Measurements from ENCODE around the gene ADGRB3.

Gene ADGRB3

GRCh38 chr6:68704485-68704884, 69.4 kb downstream of the ADGRB3 start:
- DNase-seq (ENCODE audit: low read depth), result no peak

GRCh38 chr6:68709091-68709490, 74.0 kb downstream of the ADGRB3 start:
- no peak for DNase-seq (ENCODE audit: low read depth)

DNA sequence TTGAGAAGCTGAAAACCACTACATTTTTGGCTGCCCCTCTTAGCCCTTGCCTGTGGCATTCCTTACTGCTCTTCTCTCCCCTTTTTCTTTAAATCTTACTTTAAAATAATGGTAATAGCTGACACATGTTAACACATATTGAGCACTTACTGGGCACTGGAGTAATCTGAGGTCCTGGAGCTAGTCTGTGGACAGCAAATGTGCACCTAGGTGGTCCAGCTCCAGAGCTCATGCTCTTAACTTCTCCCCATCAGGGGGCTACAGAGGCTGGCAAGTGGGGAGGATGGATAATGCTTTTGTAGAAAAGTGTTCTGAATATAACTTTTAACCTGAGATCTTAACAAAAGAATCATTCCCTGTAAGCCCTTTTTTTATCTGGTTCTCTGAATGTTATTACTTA, 74.8 kb downstream of the ADGRB3 start:
- no peak for DNase-seq (ENCODE audit: low read depth)

DNA sequence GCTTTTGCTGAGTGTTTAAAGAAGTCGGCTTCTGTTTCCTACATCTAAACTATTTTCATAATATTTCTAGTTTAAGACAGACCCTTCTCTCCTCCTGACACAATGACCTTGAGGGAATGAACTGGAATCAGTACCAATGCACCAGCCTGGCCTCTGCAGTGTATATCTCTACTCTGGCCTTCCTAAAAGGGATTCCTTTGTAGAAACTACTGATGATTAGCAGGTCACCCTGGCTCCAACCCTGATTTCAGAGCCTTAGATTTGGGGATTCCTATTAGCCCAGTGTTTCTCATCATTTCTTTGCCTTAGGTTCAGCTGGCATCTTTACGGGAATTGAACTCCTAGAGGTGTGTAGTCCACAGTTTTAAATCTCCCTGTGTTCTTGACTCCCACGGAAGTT, 75.4 kb downstream of the ADGRB3 start:
- DNase-seq (ENCODE audit: low read depth), result no peak

DNA sequence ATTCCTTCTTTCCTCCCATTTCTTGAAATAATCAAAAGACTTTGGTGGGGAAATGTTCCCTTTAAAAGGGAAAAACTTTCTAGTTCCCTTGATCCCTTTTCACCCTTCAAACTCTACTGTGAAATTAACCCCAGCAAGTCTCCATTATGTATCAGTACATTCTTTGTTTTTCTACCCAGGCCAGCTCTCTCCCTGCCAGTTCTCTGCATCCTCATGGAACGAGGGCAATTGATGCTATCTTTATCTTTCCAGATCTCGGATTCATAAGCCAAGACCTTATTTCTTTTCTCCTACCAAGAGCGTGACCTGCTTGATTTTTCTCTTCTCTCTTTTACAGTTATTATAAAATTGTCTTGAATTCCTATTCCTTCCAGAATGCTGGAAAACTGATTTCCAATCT, 75.8 kb downstream of the ADGRB3 start:
- no peak for DNase-seq (ENCODE audit: low read depth)

DNA sequence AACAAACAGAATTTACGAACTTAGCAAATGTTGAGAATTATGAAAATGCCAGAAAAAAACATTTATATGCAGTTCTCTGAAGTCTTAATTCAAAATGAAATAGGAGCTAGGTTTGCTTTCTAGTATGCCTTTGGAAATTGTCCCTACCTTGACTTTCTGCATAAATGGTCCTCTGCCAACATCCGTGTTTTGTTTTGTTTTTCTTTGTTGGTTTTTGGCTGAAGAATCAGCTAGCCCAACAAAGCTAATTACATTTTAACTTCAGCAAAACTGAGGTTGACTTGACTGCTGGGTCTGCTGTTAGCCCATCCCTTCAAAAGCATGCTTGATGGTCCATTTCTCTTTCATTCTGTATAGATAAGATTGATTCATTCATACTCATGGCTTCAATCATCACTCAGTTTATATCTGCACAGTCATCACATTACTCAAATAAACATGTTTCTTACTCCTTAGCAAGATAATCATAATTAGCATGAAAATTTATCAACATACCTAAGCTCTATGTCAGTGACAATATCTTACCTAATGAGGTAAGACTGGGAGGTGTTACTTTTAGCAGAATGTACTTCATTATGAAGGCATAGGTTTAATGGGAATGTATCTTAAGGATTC, 76.4 kb downstream of the ADGRB3 start:
- DNase-seq (ENCODE audit: low read depth), result no peak

- DNase-seq (ENCODE audit: low read depth), result no peak
Measured at GRCh38 chr6:68716620-68717019, 81.5 kb downstream of the ADGRB3 start.

DNA sequence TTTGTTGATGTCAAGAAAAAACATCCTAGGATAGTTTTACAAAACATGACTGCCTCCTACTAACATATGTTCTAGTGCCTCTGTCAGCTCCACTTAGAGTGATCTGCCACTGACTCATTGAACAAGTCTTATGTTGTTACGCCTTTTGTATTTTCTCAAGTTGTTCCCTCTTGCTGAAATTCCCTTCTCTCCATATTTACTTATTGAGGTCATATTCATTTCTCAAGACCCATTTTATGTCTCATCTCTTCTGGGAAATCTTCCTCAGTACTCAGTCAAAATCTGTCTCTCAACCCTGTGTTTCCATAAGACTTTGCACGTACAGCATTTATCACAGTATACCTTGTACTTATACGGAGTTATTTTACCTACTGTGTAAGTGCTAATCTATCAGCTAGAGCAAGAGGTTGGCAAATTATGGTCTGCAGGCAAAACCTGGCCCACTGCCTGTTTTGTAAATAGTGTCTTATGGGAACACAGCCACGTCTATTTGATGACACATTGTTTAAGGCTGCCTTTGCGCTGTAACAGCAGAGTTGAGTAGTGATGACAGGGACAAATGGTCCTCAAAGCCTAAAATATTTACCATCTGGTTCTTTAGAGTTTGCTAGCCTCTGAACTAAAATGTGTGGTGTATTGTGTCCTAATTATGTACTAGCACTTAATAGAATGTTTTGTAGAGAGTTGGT, 83.4 kb downstream of the ADGRB3 start:
- DNase-seq (ENCODE audit: low read depth), result no peak

GRCh38 chr6:68719761-68720160, 84.7 kb downstream of the ADGRB3 start:
- no peak for DNase-seq (ENCODE audit: low read depth)

GRCh38 chr6:68722891-68723527, 87.9 kb downstream of the ADGRB3 start:
- no peak for DNase-seq (ENCODE audit: low read depth)

GRCh38 chr6:68724060-68724459, 89.0 kb downstream of the ADGRB3 start:
- DNase-seq (ENCODE audit: low read depth), result no peak

DNA sequence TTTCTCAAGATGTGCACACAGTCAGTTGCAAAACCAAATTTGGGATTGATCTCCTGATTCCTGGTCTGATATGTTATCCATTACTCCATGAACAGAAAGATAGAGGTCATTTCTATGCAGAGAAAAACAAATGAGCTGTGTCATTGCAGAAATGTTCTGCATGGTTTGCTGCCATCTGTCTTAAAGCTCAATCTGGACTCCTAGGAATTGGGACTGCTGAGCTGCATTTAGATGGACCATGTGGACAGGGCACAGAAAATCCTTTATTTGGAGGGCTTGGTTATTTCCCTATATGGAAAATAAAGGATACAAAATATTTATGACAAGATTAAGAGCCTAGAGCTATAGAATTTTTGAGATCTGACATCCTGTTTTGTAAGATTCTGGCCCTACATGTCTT, 91.3 kb downstream of the ADGRB3 start:
- DNase-seq (ENCODE audit: low read depth), result no peak

DNA sequence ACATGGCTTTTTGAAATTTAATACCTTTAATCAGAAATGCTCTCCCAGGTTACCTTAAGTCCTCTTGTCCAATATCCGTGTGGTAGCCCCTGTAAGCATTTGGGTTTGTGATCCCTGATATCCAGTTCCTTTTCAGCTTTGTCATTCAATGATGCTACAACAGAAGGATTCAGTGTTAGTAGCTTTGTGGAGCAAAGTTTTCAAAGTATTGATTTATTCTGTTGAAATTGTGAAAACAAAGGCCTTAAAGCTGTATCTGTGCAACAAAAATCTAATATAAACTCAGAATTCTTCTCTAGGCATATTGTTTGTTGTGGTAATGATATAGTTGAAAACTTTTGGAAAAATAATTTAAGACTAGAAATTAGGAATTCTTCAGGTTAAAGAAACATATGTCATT, 91.9 kb downstream of the ADGRB3 start:
- DNase-seq (ENCODE audit: low read depth), result no peak

DNA sequence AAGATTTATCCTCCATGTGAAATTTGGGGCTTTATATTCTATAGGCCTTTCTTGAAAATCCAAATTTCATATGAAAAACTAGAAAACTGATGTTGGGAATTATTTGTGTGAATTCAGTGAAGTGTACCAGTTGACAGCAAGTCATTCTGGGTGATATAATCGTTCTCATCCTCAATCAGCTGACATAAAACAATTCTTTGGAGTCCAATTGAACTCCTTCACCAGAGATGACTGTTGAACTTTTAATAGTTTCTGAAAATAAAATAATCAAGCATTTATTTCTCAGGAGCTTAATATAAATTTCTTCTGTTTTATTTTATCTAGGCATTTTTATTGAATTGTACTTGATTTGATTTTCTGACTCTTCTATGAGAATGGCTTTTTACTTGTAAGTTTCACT, 92.6 kb downstream of the ADGRB3 start:
- DNase-seq (ENCODE audit: low read depth), result no peak

DNA sequence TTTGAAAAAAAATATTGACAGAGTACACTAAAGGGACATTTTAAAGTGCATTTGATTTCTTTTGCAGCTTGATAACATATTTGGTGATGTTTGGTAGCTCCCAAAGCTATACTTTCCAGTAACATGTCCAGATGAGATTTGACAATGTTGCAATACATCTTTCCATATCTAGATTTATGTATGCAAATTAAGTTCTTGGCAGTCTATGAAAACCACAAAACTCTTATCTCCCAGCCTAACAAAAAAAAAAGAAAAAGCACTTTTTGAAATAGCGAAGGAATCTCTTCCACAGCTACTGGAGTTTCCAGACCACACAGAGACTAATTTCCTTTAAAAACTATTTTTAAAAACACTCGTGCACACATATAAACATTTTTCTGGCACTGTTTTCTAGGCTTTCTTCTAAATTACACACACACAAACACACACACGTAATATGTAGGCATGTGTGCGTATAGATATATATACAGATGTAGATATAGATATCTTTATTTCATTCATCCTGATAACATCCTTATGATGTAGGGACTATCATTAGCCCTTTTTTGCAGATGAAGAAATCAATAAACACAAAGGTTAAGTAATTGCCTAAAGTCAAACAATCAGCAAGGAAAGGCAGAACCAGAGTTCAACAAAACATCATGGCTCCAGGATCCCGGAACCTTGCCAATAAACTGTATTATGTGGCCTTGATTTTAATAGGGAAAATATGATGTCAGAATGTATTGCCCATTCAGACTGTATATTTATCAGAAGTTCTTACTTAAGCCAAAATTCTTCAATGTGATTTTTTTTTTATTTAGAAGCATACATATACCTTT, 93.3 kb downstream of the ADGRB3 start:
- no peak for DNase-seq (ENCODE audit: low read depth)

- DNase-seq (ENCODE audit: low read depth), result no peak
Measured at GRCh38 chr6:68729377-68729903, 94.4 kb downstream of the ADGRB3 start.

DNA sequence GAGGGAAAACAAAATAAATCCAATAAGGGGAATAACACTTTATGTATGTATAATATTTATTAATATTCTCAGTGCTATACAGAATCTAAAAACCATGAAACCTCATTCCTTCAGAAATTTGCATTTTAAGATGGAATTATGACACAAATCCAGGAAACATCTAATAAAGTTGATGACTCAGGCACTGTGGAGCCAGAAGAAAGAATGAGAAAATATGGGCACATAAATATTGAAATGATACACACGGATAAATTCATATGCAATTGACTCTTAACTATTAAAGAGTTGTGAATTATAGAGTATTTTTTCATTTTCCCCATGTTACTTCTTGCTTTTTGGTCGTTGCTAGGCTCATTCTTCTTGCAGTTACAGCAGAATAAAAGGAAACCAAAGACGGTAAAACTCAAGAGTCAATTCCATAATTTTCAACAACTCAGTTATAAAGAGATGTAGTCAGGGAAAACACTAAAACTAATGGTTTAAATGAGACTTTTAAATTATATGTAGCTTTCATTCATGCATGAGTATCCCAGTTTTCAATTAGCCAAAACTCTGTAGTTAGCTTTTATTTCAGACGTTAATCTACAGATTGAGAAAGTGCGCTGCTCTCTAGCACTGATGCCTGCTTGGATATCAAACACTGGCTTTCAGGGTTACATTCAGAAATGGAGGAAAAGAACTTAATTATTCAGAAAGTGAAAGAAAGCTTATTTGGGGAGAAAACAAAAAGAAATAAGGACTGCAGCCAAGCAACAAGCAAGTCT, 95.4 kb downstream of the ADGRB3 start:
- no peak for DNase-seq (ENCODE audit: low read depth)

- no peak for DNase-seq (ENCODE audit: low read depth)
Measured at GRCh38 chr6:68732423-68732822, 97.3 kb downstream of the ADGRB3 start.

- DNase-seq (ENCODE audit: low read depth), result no peak
Measured at GRCh38 chr6:68735866-68736265, 100.8 kb downstream of the ADGRB3 start.

DNA sequence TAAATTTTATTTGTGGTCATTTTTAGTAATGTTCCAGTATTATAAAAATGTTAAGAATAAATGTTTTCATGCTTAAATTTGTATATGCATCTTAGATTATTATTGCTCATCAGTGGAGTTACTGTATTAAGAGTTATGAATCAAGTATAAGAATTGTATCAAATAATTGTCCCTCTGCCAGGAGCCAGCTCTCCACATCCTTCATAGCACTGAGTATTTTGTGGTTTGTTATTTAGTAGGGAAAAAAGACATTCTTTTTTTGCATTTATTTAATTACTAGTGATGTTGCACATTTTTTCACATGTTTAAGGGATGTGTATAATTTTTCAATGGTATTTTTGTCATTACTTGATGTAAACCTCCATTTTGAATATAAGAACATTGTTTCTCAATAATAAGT, 102.0 kb downstream of the ADGRB3 start:
- no peak for DNase-seq (ENCODE audit: low read depth)

DNA sequence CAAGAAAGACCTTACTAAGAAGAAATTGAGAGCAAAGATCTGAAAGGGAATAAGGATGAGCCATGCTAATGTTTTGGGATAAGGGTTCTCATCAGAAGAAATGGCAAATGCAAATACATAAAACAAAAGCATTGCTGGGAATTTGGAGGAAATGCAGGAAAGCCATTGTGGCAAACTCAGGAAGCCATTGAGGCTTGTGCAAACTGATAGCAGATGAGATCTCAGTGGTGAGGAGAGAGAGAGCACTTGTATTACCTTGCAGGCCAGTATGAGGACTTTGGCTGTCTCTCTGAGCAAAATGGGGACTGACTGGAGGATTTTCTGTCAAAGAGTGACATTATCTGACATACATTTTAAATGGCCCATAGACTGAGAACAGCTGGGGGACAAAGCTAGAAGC, 103.0 kb downstream of the ADGRB3 start:
- DNase-seq (ENCODE audit: low read depth), result no peak

Measured in stimulated activated CD8-positive, alpha-beta memory T cell treated with anti-CD3 and anti-CD28 coated beads, Interleukin-7, amount 100 ng/mL, for 24 hours (primary cell).